HepG2 (cell line): ENCODE data around the gene RNF208. TPM values are rescaled to one million over a fixed set of nuclear protein-coding genes. Genes with fewer than 3 reads are reported as not detected.
A peak's percentile ranks its signal among the peaks of the same experiment; 100 is the strongest.

Experiments
- AGO1 ChIP-seq: fragments of 200-400 bp; formaldehyde crosslinking; IDR thresholded peaks from 2 replicates; pipeline ENCODE4 v1.6.1; 2017; ENCODE audit warnings: mild to moderate bottlenecking, low read depth, low read length, moderate library complexity; ENCODE audit not compliant: poor library complexity, severe bottlenecking
- DDIT3 ChIP-seq: sonication (generic); formaldehyde crosslinking; IDR thresholded peaks from 2 replicates; pipeline ENCODE4 v1.4.0; 2020; ENCODE audit warnings: mild to moderate bottlenecking, missing genetic modification reagents
- GFI1 ChIP-seq: sonication (generic); formaldehyde crosslinking; IDR thresholded peaks from 2 replicates; pipeline ENCODE4 v1.5.0; 2020; ENCODE audit warnings: missing genetic modification reagents, mild to moderate bottlenecking, borderline replicate concordance
- IRF9 ChIP-seq: sonication (generic); formaldehyde crosslinking; IDR thresholded peaks from 2 replicates; pipeline ENCODE4 v1.8.0; 2022; ENCODE audit warnings: missing genetic modification reagents, mild to moderate bottlenecking, borderline replicate concordance
- KLF13 ChIP-seq: sonication (generic); formaldehyde crosslinking; IDR thresholded peaks from 2 replicates; pipeline ENCODE4 v1.4.0; 2020; ENCODE audit warnings: mild to moderate bottlenecking, missing genetic modification reagents
- LCORL ChIP-seq, 2 experiments: fragments of 450-650 bp in 1 of 2; sonication (generic) in 1 of 2; formaldehyde crosslinking in 1 of 2; IDR thresholded peaks; 2 replicates each; pipeline versions ENCODE4 v1.5.0 to v1.6.1; 2017 to 2020; ENCODE audit warnings: antibody characterized with exemption in 1 of 2, missing genetic modification reagents in 1 of 2
- SOX5 ChIP-seq: IDR thresholded peaks from 2 replicates; pipeline ENCODE4 v1.6.1; 2016; ENCODE audit warnings: borderline replicate concordance
- SPEN ChIP-seq: sonication (generic); formaldehyde crosslinking; IDR thresholded peaks from 2 replicates; pipeline ENCODE4 v1.5.1; 2020; ENCODE audit warnings: low read depth, mild to moderate bottlenecking, missing genetic modification reagents
- ZMYM2 ChIP-seq: sonication (generic); formaldehyde crosslinking; IDR thresholded peaks from 2 replicates; pipeline ENCODE4 v1.8.0; 2022; ENCODE audit warnings: mild to moderate bottlenecking, missing genetic modification reagents
- ZNF121 ChIP-seq: sonication (generic); formaldehyde crosslinking; IDR thresholded peaks from 2 replicates; pipeline ENCODE4 v1.5.0; 2020; ENCODE audit warnings: mild to moderate bottlenecking, missing genetic modification reagents
- ZNF260 ChIP-seq: sonication (generic); formaldehyde crosslinking; IDR thresholded peaks from 2 replicates; pipeline ENCODE4 v1.4.0; 2020; ENCODE audit warnings: missing genetic modification reagents, low read depth, mild to moderate bottlenecking, borderline replicate concordance
- ZNF414 ChIP-seq: sonication (generic); formaldehyde crosslinking; IDR thresholded peaks from 2 replicates; pipeline ENCODE4 v1.5.0; 2020; ENCODE audit warnings: missing genetic modification reagents
- ZNF7 ChIP-seq: IDR thresholded peaks from 2 replicates; pipeline ENCODE4 v1.6.1; 2016; ENCODE audit warnings: missing biosample characterization, missing genetic modification reagents
- ZNF749 ChIP-seq: sonication (generic); formaldehyde crosslinking; IDR thresholded peaks from 2 replicates; pipeline ENCODE4 v1.8.0; 2022; ENCODE audit warnings: mild to moderate bottlenecking, missing genetic modification reagents, moderate library complexity, borderline replicate concordance
- ZNF772 ChIP-seq: sonication (generic); formaldehyde crosslinking; IDR thresholded peaks from 2 replicates; pipeline ENCODE4 v1.5.0; 2020; ENCODE audit warnings: mild to moderate bottlenecking, missing genetic modification reagents
- ZNF781 ChIP-seq: sonication (generic); formaldehyde crosslinking; IDR thresholded peaks from 2 replicates; pipeline ENCODE4 v1.5.1; 2020; ENCODE audit warnings: borderline replicate concordance, mild to moderate bottlenecking, missing genetic modification reagents; ENCODE audit errors: not compliant biosample characterization
- polyA plus RNA-seq, 8 experiments: library from polyadenylated mRNA; depleted of rRNA in 3 of 8; stranded (reverse) in 7 of 8; unstranded in 1 of 8; fragments of >200 nt; fragmentation: Illumina TruSeq in 4 of 8; extraction: Trizol in 4 of 8; gene quantifications; 2 replicates each; pipeline versions ENCODE4 v1.2.1 to v1.2.3, GENCODE V29; 2011 to 2016; ENCODE audit warnings: low read depth in 4 of 8, missing spikeins in 1 of 8, mixed read lengths in 1 of 8; ENCODE audit not compliant: insufficient read depth in 1 of 8
- total RNA-seq, 5 experiments: library from RNA; depleted of rRNA; stranded (reverse); fragments of >200 nt; fragmentation: Illumina TruSeq; extraction: Trizol; gene quantifications; 2 replicates each; pipeline ENCODE4 v1.2.3, GENCODE V29; 2016; ENCODE audit warnings: low read depth in 1 of 5

RNF208 gene
- total and polyA plus RNA-seq, 2 of the 13 experiments (the other 11 are each of a cell fraction or from before 2014, with no cell fraction given): 1.6 to 2.1 TPM

GRCh38 chr9:137240318-137240840 lies 18.3 kb upstream of the RNF208 start (continued):
- TF ChIP-seq ZNF414 (CRISPR knock-in tag) (no peak), DDIT3 (CRISPR knock-in tag) (no peak), ZNF772 (CRISPR knock-in tag) (peak; percentile 81; the same call in 1 of the 2 replicates), AGO1 (no peak), ZMYM2 (CRISPR knock-in tag) (no peak; the same call in 1 of the 2 replicates), ZNF781 (CRISPR knock-in tag) (peak; percentile 72), ZNF7 (CRISPR knock-in tag) (no peak), IRF9 (CRISPR knock-in tag) (peak; percentile 80; the same call in 1 of the 2 replicates), SPEN (CRISPR knock-in tag) (peak; percentile 78; the same call in 1 of the 2 replicates), KLF13 (no peak), ZNF121 (CRISPR knock-in tag) (0 out of 2 replicates have a peak, but pooled peaks have one; percentile 62), ZNF749 (CRISPR knock-in tag) (no peak), GFI1 (CRISPR knock-in tag) (peak; percentile 74; the same call in 1 of the 2 replicates), ZNF260 (0 out of 2 replicates have a peak, but pooled peaks have one; percentile 75), LCORL (IDR thresholded peaks at IDR 0.05) (no peak), LCORL (CRISPR knock-in tag; IDR thresholded peaks at IDR 0.05) (peak; percentile 59; the same call in 1 of the 2 replicates), SOX5 (peak; percentile 25; the same call in 1 of the 2 replicates)
